Neural progenitor cell (in vitro differentiated cells): ENCODE results near the gene OR4E2. TPM values are rescaled to one million over a fixed set of nuclear protein-coding genes. Genes with fewer than 3 reads are reported as not detected.

ENCODE experiments used
- DNase-seq: peaks from one replicate; pipeline ENCODE4 v3.0.0-alpha.2; 2016; ENCODE audit warnings: low spot score
- H2AFZ ChIP-seq: fragments of 200-600 bp; sonication (generic); replicated peaks from 2 replicates; pipeline ENCODE4 v1.6.1; 2016; ENCODE audit warnings: antibody characterized with exemption
- H3F3A ChIP-seq: fragments of 200-600 bp; sonication (generic); 2 replicates; pipeline ENCODE4 v1.6.1; 2016; ENCODE audit warnings: antibody characterized with exemption, low read depth
- H3K27ac ChIP-seq: fragments of 200-600 bp; sonication (generic); 2 replicates; pipeline ENCODE4 v1.5.1; 2016; ENCODE audit warnings: mild to moderate bottlenecking
- H3K27me3 ChIP-seq: fragments of 200-600 bp; sonication (generic); 2 replicates; pipeline ENCODE4 v1.6.1; 2016; ENCODE audit warnings: mild to moderate bottlenecking, moderate library complexity
- H3K36me3 ChIP-seq: fragments of 200-600 bp; sonication (generic); 2 replicates; pipeline ENCODE4 v1.5.1; 2016
- H3K4me1 ChIP-seq: fragments of 200-600 bp; sonication (generic); 2 replicates; pipeline ENCODE4 v1.6.1; 2016; ENCODE audit warnings: mixed run types
- H3K4me2 ChIP-seq: fragments of 200-600 bp; sonication (generic); 2 replicates; pipeline ENCODE4 v1.6.1; 2016
- H3K4me3 ChIP-seq: fragments of 200-600 bp; sonication (generic); 2 replicates; pipeline ENCODE4 v1.5.1; 2016
- H3K79me2 ChIP-seq: fragments of 200-600 bp; sonication (generic); 2 replicates; pipeline ENCODE4 v1.6.1; 2016; ENCODE audit warnings: low read depth
- H3K9ac ChIP-seq: fragments of 200-600 bp; sonication (generic); 2 replicates; pipeline ENCODE4 v1.6.1; 2016
- H3K9me3 ChIP-seq: fragments of 200-600 bp; sonication (generic); 2 replicates; pipeline ENCODE4 v1.5.1; 2016; ENCODE audit warnings: low read depth
- H4K20me1 ChIP-seq: fragments of 200-600 bp; sonication (generic); 2 replicates; pipeline ENCODE4 v1.6.1; 2016; ENCODE audit warnings: low read depth
- H3K27ac Mint-ChIP-seq: 3 replicates; pipeline ENCODE4 v1.8.0; 2021; ENCODE audit warnings: mixed read lengths
- H3K27me3 Mint-ChIP-seq: 2 replicates; pipeline ENCODE4 v1.8.0; 2022; ENCODE audit warnings: low read depth, mild to moderate bottlenecking, inconsistent platforms, moderate library complexity, mixed read lengths; ENCODE audit not compliant: insufficient read depth
- H3K36me3 Mint-ChIP-seq: 3 replicates; pipeline ENCODE4 v1.8.0; 2021; ENCODE audit warnings: mixed read lengths
- H3K4me1 Mint-ChIP-seq: 3 replicates; pipeline ENCODE4 v1.8.0; 2021; ENCODE audit warnings: mixed read lengths
- H3K4me3 Mint-ChIP-seq: 3 replicates; pipeline ENCODE4 v1.8.0; 2021; ENCODE audit warnings: mild to moderate bottlenecking, moderate library complexity, mixed read lengths
- H3K9me3 Mint-ChIP-seq: 3 replicates; pipeline ENCODE4 v1.8.0; 2020; ENCODE audit warnings: mixed read lengths
- CTCF ChIP-seq: fragments of 200-600 bp; sonication (generic); IDR thresholded peaks from 2 replicates; pipeline ENCODE4 v1.5.1; 2017; ENCODE audit warnings: antibody characterized with exemption, mild to moderate bottlenecking
- EZH2 ChIP-seq: fragments of 200-600 bp; sonication (generic); IDR thresholded peaks from 2 replicates; pipeline ENCODE4 v1.6.1; 2017; ENCODE audit warnings: antibody characterized with exemption, mild to moderate bottlenecking, moderate library complexity
- EZH2phosphoT487 ChIP-seq: fragments of 200-600 bp; sonication (generic); IDR thresholded peaks from 2 replicates; pipeline ENCODE4 v1.6.1; 2017; ENCODE audit warnings: antibody characterized with exemption
- total RNA-seq: library from RNA; depleted of rRNA; stranded (reverse); fragments of >200 nt; gene quantifications from 2 replicates; pipeline ENCODE4 v1.2.3, GENCODE V29; 2015; ENCODE audit warnings: low replicate concordance

OR4E2 gene
- total RNA-seq, 1 donor from 2014 or later, result not detected

- Histone ChIP-seq H3K36me3 (no peaks in the 10 kb centered on the region), H3K4me1 (no peaks in the 10 kb centered on the region), H3K9me3 (no peaks in the 10 kb centered on the region), H3K27me3 (no peaks in the 10 kb centered on the region), H3K4me2 (no peak overlapping the region), H3K79me2 (no peaks in the 10 kb centered on the region), H3K4me3 (no peak overlapping the region), H2AFZ (no peak overlapping the region), H3K27ac (no peak overlapping the region), H3K9ac (no peak overlapping the region), H4K20me1 (no peaks in the 10 kb centered on the region), H3F3A (no peaks in the 10 kb centered on the region)
- H3K4me3 Mint-ChIP-seq, result no peak overlapping the region
- TF ChIP-seq EZH2 (no peak), CTCF (no peak), EZH2phosphoT487 (no peak)
- no peaks in the 10 kb centered on the region for H3K4me1 Mint-ChIP-seq
- H3K36me3 Mint-ChIP-seq, result no peaks in the 10 kb centered on the region
- H3K9me3 Mint-ChIP-seq, result peaks cover 2% of the 10 kb centered on the region
- no peak for DNase-seq
- H3K27me3 Mint-ChIP-seq, result peaks cover 8% of the 10 kb centered on the region
- no peak overlapping the region for H3K27ac Mint-ChIP-seq
Observed at GRCh38 chr14:21675566-21675965, 21.9 kb downstream of the OR4E2 start.

GRCh38 chr14:21680072-21680471 lies 26.4 kb downstream of the OR4E2 start:
- no peak overlapping the region for H3K27ac Mint-ChIP-seq
- H4K20me1 ChIP-seq, result no peaks in the 10 kb centered on the region
- no peaks in the 10 kb centered on the region for H3K4me1 ChIP-seq
- DNase-seq, result no peak
- no peaks in the 10 kb centered on the region for H3K36me3 ChIP-seq
- no peaks in the 10 kb centered on the region for H3K27me3 ChIP-seq
- TF ChIP-seq EZH2phosphoT487 (no peak), EZH2 (no peak), CTCF (no peak)
- peaks cover 4% of the 10 kb centered on the region for H3K27me3 Mint-ChIP-seq
- H3K9ac ChIP-seq, result no peak overlapping the region
- H3K27ac ChIP-seq, result no peak overlapping the region
- H3F3A ChIP-seq, result no peaks in the 10 kb centered on the region
- H3K79me2 ChIP-seq, result no peaks in the 10 kb centered on the region
- no peak overlapping the region for H3K4me2 ChIP-seq
- peaks cover 2% of the 10 kb centered on the region for H3K9me3 Mint-ChIP-seq
- no peak overlapping the region for H3K4me3 ChIP-seq
- no peak overlapping the region for H2AFZ ChIP-seq
- no peaks in the 10 kb centered on the region for H3K9me3 ChIP-seq
- no peaks in the 10 kb centered on the region for H3K36me3 Mint-ChIP-seq
- no peaks in the 10 kb centered on the region for H3K4me1 Mint-ChIP-seq
- no peak overlapping the region for H3K4me3 Mint-ChIP-seq

- no peaks in the 10 kb centered on the region for H3K36me3 ChIP-seq
- no peak for DNase-seq
- H3K4me2 ChIP-seq, result no peak overlapping the region
- no peaks in the 10 kb centered on the region for H3F3A ChIP-seq
- H3K9ac ChIP-seq, result no peak overlapping the region
- H4K20me1 ChIP-seq, result no peaks in the 10 kb centered on the region
- H3K27ac ChIP-seq, result no peak overlapping the region
- no peak for TF ChIP-seq EZH2phosphoT487
- no peak for TF ChIP-seq CTCF
- TF ChIP-seq EZH2, result no peak
- Mint-ChIP-seq H3K9me3 (peaks cover 7% of the 10 kb centered on the region), H3K4me1 (no peaks in the 10 kb centered on the region), H3K27me3 (peaks cover 3% of the 10 kb centered on the region), H3K4me3 (no peak overlapping the region), H3K27ac (no peak overlapping the region), H3K36me3 (no peaks in the 10 kb centered on the region)
- H3K9me3 ChIP-seq, result no peaks in the 10 kb centered on the region
- peaks cover 8% of the 10 kb centered on the region for H3K27me3 ChIP-seq
- H2AFZ ChIP-seq, result no peak overlapping the region
- no peaks in the 10 kb centered on the region for H3K79me2 ChIP-seq
- H3K4me1 ChIP-seq, result no peaks in the 10 kb centered on the region
- H3K4me3 ChIP-seq, result no peak overlapping the region
Observed at GRCh38 chr14:21686468-21686867, 32.8 kb downstream of the OR4E2 start.
